Astrocyte (in vitro differentiated cells and primary cell): ENCODE measurements around the gene INO80B. TPM values are rescaled to one million over a fixed set of nuclear protein-coding genes. Genes with fewer than 3 reads are reported as not detected.

Experiments used
- DNase-seq: peaks from one replicate; pipeline ENCODE4 v3.0.0-alpha.2; 2010; ENCODE audit warnings: low read depth
- FAIRE-seq: peaks from 2 replicates; lab custom pipeline; 2011; peaks lifted over from hg19 to GRCh38; lab: Jason Lieb, UNC
- H2AFZ ChIP-seq: 2 replicates; pipeline ENCODE4 v1.6.0; 2012; ENCODE audit warnings: low read depth, low read length, inconsistent platforms
- H3K27ac ChIP-seq: 2 replicates; pipeline ENCODE4 v1.5.1; 2011; ENCODE audit warnings: low read depth, low read length, inconsistent platforms
- H3K27me3 ChIP-seq: 2 replicates; pipeline ENCODE4 v1.6.0; 2011; ENCODE audit warnings: low read length, inconsistent platforms; ENCODE audit not compliant: insufficient read depth
- H3K36me3 ChIP-seq: 2 replicates; pipeline ENCODE4 v1.5.1; 2011; ENCODE audit warnings: low read length, inconsistent platforms; ENCODE audit not compliant: insufficient read depth
- H3K4me1 ChIP-seq: 2 replicates; pipeline ENCODE4 v1.5.1; 2011; ENCODE audit warnings: low read length, inconsistent platforms; ENCODE audit not compliant: insufficient read depth
- H3K4me2 ChIP-seq: 2 replicates; pipeline ENCODE4 v1.6.0; 2012; ENCODE audit warnings: low read length, inconsistent platforms
- H3K4me3 ChIP-seq: 2 replicates; pipeline ENCODE4 v1.5.1; 2011; ENCODE audit warnings: low read depth, mild to moderate bottlenecking, low read length, inconsistent platforms; ENCODE audit not compliant: insufficient read depth
- H3K79me2 ChIP-seq: 2 replicates; pipeline ENCODE4 v1.6.0; 2012; ENCODE audit warnings: mild to moderate bottlenecking, low read length, inconsistent platforms; ENCODE audit not compliant: insufficient read depth
- H3K9ac ChIP-seq: 2 replicates; pipeline ENCODE4 v1.6.0; 2012; ENCODE audit warnings: mild to moderate bottlenecking, low read length, inconsistent platforms
- H3K9me3 ChIP-seq: 2 replicates; pipeline ENCODE4 v1.5.1; 2012; ENCODE audit warnings: low read depth, mild to moderate bottlenecking, low read length, inconsistent platforms; ENCODE audit not compliant: insufficient read depth
- H4K20me1 ChIP-seq: 2 replicates; pipeline ENCODE4 v1.6.0; 2012; ENCODE audit warnings: low read length, inconsistent platforms; ENCODE audit not compliant: insufficient read depth
- H3K27ac Mint-ChIP-seq: one replicate; pipeline ENCODE4 v1.8.0; 2021; ENCODE audit warnings: mild to moderate bottlenecking, mixed read lengths; ENCODE audit not compliant: unreplicated experiment
- H3K27me3 Mint-ChIP-seq: one replicate; pipeline ENCODE4 v1.8.0; 2021; ENCODE audit warnings: low read depth, mixed read lengths; ENCODE audit not compliant: unreplicated experiment
- H3K36me3 Mint-ChIP-seq: one replicate; pipeline ENCODE4 v1.8.0; 2021; ENCODE audit warnings: low read depth, mixed read lengths; ENCODE audit not compliant: unreplicated experiment
- H3K4me1 Mint-ChIP-seq: one replicate; pipeline ENCODE4 v1.8.0; 2021; ENCODE audit warnings: low read depth, mixed read lengths; ENCODE audit not compliant: unreplicated experiment
- H3K4me3 Mint-ChIP-seq: one replicate; pipeline ENCODE4 v1.8.0; 2021; ENCODE audit warnings: mild to moderate bottlenecking, moderate library complexity, mixed read lengths; ENCODE audit not compliant: unreplicated experiment
- H3K9me3 Mint-ChIP-seq: one replicate; pipeline ENCODE4 v1.8.0; 2021; ENCODE audit warnings: mild to moderate bottlenecking, mixed read lengths; ENCODE audit not compliant: unreplicated experiment
- CTCF ChIP-seq: IDR thresholded peaks from 2 replicates; pipeline ENCODE4 v1.5.1; 2011; ENCODE audit warnings: low read depth, mild to moderate bottlenecking, inconsistent platforms, low read length, moderate library complexity; ENCODE audit not compliant: insufficient read depth
- EZH2 ChIP-seq: IDR thresholded peaks from 2 replicates; pipeline ENCODE4 v1.6.1; 2012; ENCODE audit warnings: mild to moderate bottlenecking, low read length, inconsistent platforms; ENCODE audit not compliant: insufficient read depth
- total RNA-seq: library from RNA; stranded (reverse); gene quantifications from 2 replicates; pipeline ENCODE4 v1.2.1, GENCODE V29; 2021

The INO80B gene
- total RNA-seq, 1 donor from 2014 or later: 19.2 TPM

GRCh38 chr2:74414881-74415761 is 39.8 kb upstream of the INO80B start:
- Histone ChIP-seq H3K9ac (no peak overlapping the region), H4K20me1 (no peaks in the 10 kb centered on the region), H3K79me2 (no peaks in the 10 kb centered on the region), H3K27ac (no peak overlapping the region), H3K4me2 (peak overlapping the region; percentile 78), H3K4me3 (peak overlapping the region; percentile 38), H3K4me1 (peaks cover 14% of the 10 kb centered on the region), H3K36me3 (no peaks in the 10 kb centered on the region), H3K9me3 (no peaks in the 10 kb centered on the region), H3K27me3 (peaks cover 8% of the 10 kb centered on the region), H2AFZ (peak overlapping the region; percentile 87)
- no peak overlapping the region for H3K27ac Mint-ChIP-seq
- H3K4me3 Mint-ChIP-seq: no peak overlapping the region
- peaks cover 3% of the 10 kb centered on the region for H3K4me1 Mint-ChIP-seq
- no peaks in the 10 kb centered on the region for H3K9me3 Mint-ChIP-seq
- H3K36me3 Mint-ChIP-seq: no peaks in the 10 kb centered on the region
- H3K27me3 Mint-ChIP-seq: peaks cover 25% of the 10 kb centered on the region
- DNase-seq (no peak), FAIRE-seq (no peak)
- no peak for TF ChIP-seq CTCF
- peak; percentile 43 for TF ChIP-seq EZH2

- H3K4me1 Mint-ChIP-seq: peaks cover 1% of the 10 kb centered on the region
- no peaks in the 10 kb centered on the region for H3K36me3 Mint-ChIP-seq
- peaks cover 25% of the 10 kb centered on the region for H3K27me3 Mint-ChIP-seq
- H3K9ac ChIP-seq: no peak overlapping the region
- no peaks in the 10 kb centered on the region for H3K36me3 ChIP-seq
- H3K79me2 ChIP-seq: no peaks in the 10 kb centered on the region
- H3K9me3 ChIP-seq: no peaks in the 10 kb centered on the region
- peak overlapping the region; percentile 87 for H2AFZ ChIP-seq
- H3K4me3 Mint-ChIP-seq: no peak overlapping the region
- H3K27ac ChIP-seq: no peak overlapping the region
- H3K27ac Mint-ChIP-seq: no peak overlapping the region
- no peak overlapping the region for H3K4me3 ChIP-seq
- H4K20me1 ChIP-seq: no peaks in the 10 kb centered on the region
- no peaks in the 10 kb centered on the region for H3K9me3 Mint-ChIP-seq
- H3K27me3 ChIP-seq: peaks cover 8% of the 10 kb centered on the region
- FAIRE-seq (no peak), DNase-seq (no peak)
- H3K4me1 ChIP-seq: peaks cover 14% of the 10 kb centered on the region
- H3K4me2 ChIP-seq: peak overlapping the region; percentile 78
- no peak for TF ChIP-seq EZH2
- no peak for TF ChIP-seq CTCF
These were observed 39.0 kb upstream of the INO80B start for GRCh38 chr2:74415762-74416395.
